HCT116 (cell line): ENCODE data around the gene TMEM182.

Experiments used
- CTCF ChIP-seq, 3 experiments: fragments of 200-600 bp in 1 of 3; sonication (generic) in 1 of 3; IDR thresholded peaks in 2 of 3; conservative IDR thresholded peaks in 1 of 3; 2 replicates each; pipeline ENCODE4 v1.5.1; 2012 to 2017; ENCODE audit warnings: low read depth in 2 of 3, low read length in 2 of 3, antibody characterized with exemption in 1 of 3, borderline replicate concordance in 1 of 3, control low read depth in 1 of 3, mild to moderate bottlenecking in 1 of 3, mixed read lengths in 1 of 3, mixed run types in 1 of 3, moderate library complexity in 1 of 3; ENCODE audit not compliant: insufficient read depth in 1 of 3
- FOSL1 ChIP-seq: IDR thresholded peaks from 2 replicates; pipeline ENCODE4 v1.6.1; 2012; ENCODE audit warnings: low read depth
- ZFX ChIP-seq: fragments of 450-650 bp; IDR thresholded peaks from 2 replicates; pipeline ENCODE4 v1.6.1; 2017

- TF ChIP-seq CTCF (IDR thresholded peaks at IDR 0.05 in 2 of 3, conservative IDR thresholded peaks at IDR 0.05 in 1 of 3; ENCODE audit: borderline replicate concordance in 1 of 3, insufficient read depth in 1 of 3, low read depth in 2 of 3, low read length in 2 of 3) (no peak), ZFX (no peak), FOSL1 (no peak)
Measured at GRCh38 chr2:102834523-102835273, 72.9 kb downstream of the TMEM182 start.
